Measurements from ENCODE around the gene COQ7.

DNA sequence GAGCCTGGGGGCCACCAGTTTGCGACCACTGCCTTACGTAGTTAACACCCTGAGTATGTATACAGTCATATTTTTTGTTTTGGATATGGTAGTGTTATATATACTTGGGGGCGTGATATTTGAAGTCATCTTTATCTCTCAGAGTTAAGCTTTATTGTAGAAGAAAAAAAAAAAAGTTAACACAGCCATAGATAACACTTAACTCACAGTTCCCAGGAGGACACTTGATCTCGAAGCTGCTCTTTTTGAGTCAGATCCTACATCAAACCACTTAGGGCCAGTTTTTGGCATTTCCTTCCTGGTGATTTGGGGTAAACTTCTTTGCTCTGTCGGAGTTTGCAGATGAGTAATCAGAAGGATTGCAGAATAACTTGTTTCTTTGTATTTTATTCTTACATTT lies 52.1 kb downstream of the COQ7 start:
- TF ChIP-seq CTCF (IDR thresholded peaks at IDR 0.05; ENCODE audit: insufficient read depth, low read depth, low read length) (no peak), EZH2 (IDR thresholded peaks at IDR 0.05; ENCODE audit: insufficient read depth, low read length) (no peak)
